Astrocyte (in vitro differentiated cells and primary cell): ENCODE measurements around the gene KLHDC8B. TPM values are rescaled to one million over a fixed set of nuclear protein-coding genes. Genes with fewer than 3 reads are reported as not detected.

ENCODE experiments used
- DNase-seq: peaks from one replicate; pipeline ENCODE4 v3.0.0-alpha.2; 2010; ENCODE audit warnings: low read depth
- FAIRE-seq: peaks from 2 replicates; lab custom pipeline; 2011; peaks lifted over from hg19 to GRCh38; lab: Jason Lieb, UNC
- H2AFZ ChIP-seq: 2 replicates; pipeline ENCODE4 v1.6.0; 2012; ENCODE audit warnings: low read depth, low read length, inconsistent platforms
- H3K27ac ChIP-seq: 2 replicates; pipeline ENCODE4 v1.5.1; 2011; ENCODE audit warnings: low read depth, low read length, inconsistent platforms
- H3K27me3 ChIP-seq: 2 replicates; pipeline ENCODE4 v1.6.0; 2011; ENCODE audit warnings: low read length, inconsistent platforms; ENCODE audit not compliant: insufficient read depth
- H3K36me3 ChIP-seq: 2 replicates; pipeline ENCODE4 v1.5.1; 2011; ENCODE audit warnings: low read length, inconsistent platforms; ENCODE audit not compliant: insufficient read depth
- H3K4me1 ChIP-seq: 2 replicates; pipeline ENCODE4 v1.5.1; 2011; ENCODE audit warnings: low read length, inconsistent platforms; ENCODE audit not compliant: insufficient read depth
- H3K4me2 ChIP-seq: 2 replicates; pipeline ENCODE4 v1.6.0; 2012; ENCODE audit warnings: low read length, inconsistent platforms
- H3K4me3 ChIP-seq: 2 replicates; pipeline ENCODE4 v1.5.1; 2011; ENCODE audit warnings: low read depth, mild to moderate bottlenecking, low read length, inconsistent platforms; ENCODE audit not compliant: insufficient read depth
- H3K79me2 ChIP-seq: 2 replicates; pipeline ENCODE4 v1.6.0; 2012; ENCODE audit warnings: mild to moderate bottlenecking, low read length, inconsistent platforms; ENCODE audit not compliant: insufficient read depth
- H3K9ac ChIP-seq: 2 replicates; pipeline ENCODE4 v1.6.0; 2012; ENCODE audit warnings: mild to moderate bottlenecking, low read length, inconsistent platforms
- H3K9me3 ChIP-seq: 2 replicates; pipeline ENCODE4 v1.5.1; 2012; ENCODE audit warnings: low read depth, mild to moderate bottlenecking, low read length, inconsistent platforms; ENCODE audit not compliant: insufficient read depth
- H4K20me1 ChIP-seq: 2 replicates; pipeline ENCODE4 v1.6.0; 2012; ENCODE audit warnings: low read length, inconsistent platforms; ENCODE audit not compliant: insufficient read depth
- H3K27ac Mint-ChIP-seq: one replicate; pipeline ENCODE4 v1.8.0; 2021; ENCODE audit warnings: mild to moderate bottlenecking, mixed read lengths; ENCODE audit not compliant: unreplicated experiment
- H3K27me3 Mint-ChIP-seq: one replicate; pipeline ENCODE4 v1.8.0; 2021; ENCODE audit warnings: low read depth, mixed read lengths; ENCODE audit not compliant: unreplicated experiment
- H3K36me3 Mint-ChIP-seq: one replicate; pipeline ENCODE4 v1.8.0; 2021; ENCODE audit warnings: low read depth, mixed read lengths; ENCODE audit not compliant: unreplicated experiment
- H3K4me1 Mint-ChIP-seq: one replicate; pipeline ENCODE4 v1.8.0; 2021; ENCODE audit warnings: low read depth, mixed read lengths; ENCODE audit not compliant: unreplicated experiment
- H3K4me3 Mint-ChIP-seq: one replicate; pipeline ENCODE4 v1.8.0; 2021; ENCODE audit warnings: mild to moderate bottlenecking, moderate library complexity, mixed read lengths; ENCODE audit not compliant: unreplicated experiment
- H3K9me3 Mint-ChIP-seq: one replicate; pipeline ENCODE4 v1.8.0; 2021; ENCODE audit warnings: mild to moderate bottlenecking, mixed read lengths; ENCODE audit not compliant: unreplicated experiment
- EZH2 ChIP-seq: IDR thresholded peaks from 2 replicates; pipeline ENCODE4 v1.6.1; 2012; ENCODE audit warnings: mild to moderate bottlenecking, low read length, inconsistent platforms; ENCODE audit not compliant: insufficient read depth
- total RNA-seq: library from RNA; stranded (reverse); gene quantifications from 2 replicates; pipeline ENCODE4 v1.2.1, GENCODE V29; 2021
- TF ChIP-seq, protein P1 (sequence below): IDR thresholded peaks from 2 replicates; pipeline ENCODE4 v1.5.1; 2011; ENCODE audit warnings: low read depth, mild to moderate bottlenecking, inconsistent platforms, low read length, moderate library complexity; ENCODE audit not compliant: insufficient read depth

The KLHDC8B gene
- total RNA-seq, 1 donor from 2014 or later: 31.6 TPM

DNA sequence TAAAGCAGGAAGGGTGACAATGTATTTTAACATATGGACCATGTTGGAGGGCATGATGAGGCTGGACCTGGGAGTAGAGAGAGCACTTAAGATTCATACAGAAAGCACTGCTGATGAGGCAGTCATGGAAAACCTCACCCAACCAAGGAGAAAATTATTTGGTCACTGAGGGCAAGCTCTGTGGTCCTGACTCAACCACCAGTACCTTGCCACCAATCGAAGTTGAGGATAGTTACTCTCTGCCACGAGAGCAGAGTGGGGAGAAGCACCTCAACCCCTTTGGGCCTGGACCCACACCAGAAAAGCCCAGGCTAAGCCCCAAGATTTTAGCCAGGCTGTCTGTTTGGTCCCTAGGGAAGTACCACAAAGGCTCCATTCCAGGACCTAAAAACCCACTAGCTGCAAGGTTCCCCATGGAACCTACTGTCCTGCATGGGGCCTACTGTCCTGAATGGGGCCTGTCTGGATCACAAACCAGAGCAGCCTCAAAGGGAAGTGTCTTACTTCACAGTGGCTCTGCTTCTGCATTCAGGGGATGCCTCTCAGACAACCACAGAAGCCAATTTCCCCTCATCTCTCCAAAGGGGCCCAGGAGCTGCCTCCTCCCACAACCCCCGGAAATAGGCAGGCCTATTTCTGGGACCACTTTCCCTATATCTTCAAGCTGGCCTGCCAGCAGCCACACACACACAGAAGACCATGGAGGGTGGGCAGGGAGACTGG lies 9.4 kb upstream of the KLHDC8B start:
- Histone ChIP-seq H3K27ac (no peak overlapping the region), H3K4me1 (peaks cover 12% of the 10 kb centered on the region), H3K4me3 (no peak overlapping the region), H2AFZ (no peak overlapping the region), H3K4me2 (no peak overlapping the region), H4K20me1 (peaks cover 18% of the 10 kb centered on the region), H3K79me2 (peaks cover 30% of the 10 kb centered on the region), H3K9me3 (no peaks in the 10 kb centered on the region), H3K9ac (no peak overlapping the region), H3K36me3 (peaks cover 6% of the 10 kb centered on the region), H3K27me3 (no peaks in the 10 kb centered on the region)
- peaks cover 17% of the 10 kb centered on the region for H3K4me1 Mint-ChIP-seq
- TF ChIP-seq EZH2: no peak
- TF ChIP-seq, protein P1, sequence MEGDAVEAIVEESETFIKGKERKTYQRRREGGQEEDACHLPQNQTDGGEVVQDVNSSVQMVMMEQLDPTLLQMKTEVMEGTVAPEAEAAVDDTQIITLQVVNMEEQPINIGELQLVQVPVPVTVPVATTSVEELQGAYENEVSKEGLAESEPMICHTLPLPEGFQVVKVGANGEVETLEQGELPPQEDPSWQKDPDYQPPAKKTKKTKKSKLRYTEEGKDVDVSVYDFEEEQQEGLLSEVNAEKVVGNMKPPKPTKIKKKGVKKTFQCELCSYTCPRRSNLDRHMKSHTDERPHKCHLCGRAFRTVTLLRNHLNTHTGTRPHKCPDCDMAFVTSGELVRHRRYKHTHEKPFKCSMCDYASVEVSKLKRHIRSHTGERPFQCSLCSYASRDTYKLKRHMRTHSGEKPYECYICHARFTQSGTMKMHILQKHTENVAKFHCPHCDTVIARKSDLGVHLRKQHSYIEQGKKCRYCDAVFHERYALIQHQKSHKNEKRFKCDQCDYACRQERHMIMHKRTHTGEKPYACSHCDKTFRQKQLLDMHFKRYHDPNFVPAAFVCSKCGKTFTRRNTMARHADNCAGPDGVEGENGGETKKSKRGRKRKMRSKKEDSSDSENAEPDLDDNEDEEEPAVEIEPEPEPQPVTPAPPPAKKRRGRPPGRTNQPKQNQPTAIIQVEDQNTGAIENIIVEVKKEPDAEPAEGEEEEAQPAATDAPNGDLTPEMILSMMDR: no peak
- H3K36me3 Mint-ChIP-seq: peaks cover 9% of the 10 kb centered on the region
- H3K9me3 Mint-ChIP-seq: no peaks in the 10 kb centered on the region
- no peak overlapping the region for H3K4me3 Mint-ChIP-seq
- no peaks in the 10 kb centered on the region for H3K27me3 Mint-ChIP-seq
- FAIRE-seq: no peak
- H3K27ac Mint-ChIP-seq: no peak overlapping the region
- no peak for DNase-seq

DNA sequence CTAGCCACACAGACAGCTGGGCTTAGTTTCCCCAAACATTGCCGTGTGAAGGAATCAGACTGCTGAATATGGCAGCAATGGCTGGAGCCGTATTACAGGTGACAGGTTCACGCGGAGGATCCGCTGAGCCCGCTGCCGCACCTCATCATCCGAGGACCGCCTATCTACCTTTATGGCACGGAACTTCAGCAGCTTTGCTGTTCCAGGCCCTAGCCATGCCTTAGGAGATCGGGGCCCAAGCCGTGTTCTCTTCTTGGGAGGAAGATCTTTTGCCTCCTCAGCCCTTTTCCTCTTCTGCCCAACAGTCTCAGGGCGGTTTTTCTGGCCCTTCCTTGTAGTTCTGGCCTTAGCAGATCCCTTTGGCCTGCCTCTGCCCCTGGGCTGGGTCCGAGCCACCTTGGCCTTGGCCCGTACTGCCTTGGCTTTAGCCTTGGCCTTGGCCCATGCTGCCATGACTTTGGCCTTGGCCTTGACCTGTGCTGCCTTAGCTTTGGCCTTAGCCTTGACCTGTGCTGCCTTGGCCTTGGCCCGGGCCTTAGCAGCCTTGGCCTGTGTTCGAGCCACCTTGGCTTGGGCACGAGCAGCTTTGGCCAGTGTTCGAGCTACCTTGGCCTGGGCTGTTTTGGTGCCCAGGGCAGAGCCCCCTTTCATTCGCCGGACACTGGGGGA lies 8.5 kb upstream of the KLHDC8B start:
- H3K27ac Mint-ChIP-seq: no peak overlapping the region

More for the DNA sequence above, 8.5 kb upstream of the KLHDC8B start:
- DNase-seq (no peak), FAIRE-seq (no peak)
- H3K4me1 Mint-ChIP-seq: peaks cover 17% of the 10 kb centered on the region
- no peaks in the 10 kb centered on the region for H3K27me3 Mint-ChIP-seq
- no peak for TF ChIP-seq EZH2
- TF ChIP-seq, protein P1: no peak
- peaks cover 9% of the 10 kb centered on the region for H3K36me3 Mint-ChIP-seq
- no peak overlapping the region for H3K9ac ChIP-seq
- H3K36me3 ChIP-seq: peaks cover 6% of the 10 kb centered on the region
- no peaks in the 10 kb centered on the region for H3K27me3 ChIP-seq
- no peaks in the 10 kb centered on the region for H3K9me3 Mint-ChIP-seq
- H3K4me3 ChIP-seq: no peak overlapping the region
- no peak overlapping the region for H3K4me3 Mint-ChIP-seq
- H3K9me3 ChIP-seq: no peaks in the 10 kb centered on the region
- peaks cover 30% of the 10 kb centered on the region for H3K79me2 ChIP-seq
- H2AFZ ChIP-seq: no peak overlapping the region
- no peak overlapping the region for H3K4me2 ChIP-seq
- peaks cover 12% of the 10 kb centered on the region for H3K4me1 ChIP-seq
- H4K20me1 ChIP-seq: peaks cover 18% of the 10 kb centered on the region
- no peak overlapping the region for H3K27ac ChIP-seq
